Anterior cingulate cortex (tissue), 58 donors: ENCODE data around the gene ADGRV1.

Source experiments
- DNase-seq, 58 donors: peaks; one replicate each; lab custom pipeline; 2025; lab: John Stamatoyannopoulos, UW

Gene ADGRV1

DNA sequence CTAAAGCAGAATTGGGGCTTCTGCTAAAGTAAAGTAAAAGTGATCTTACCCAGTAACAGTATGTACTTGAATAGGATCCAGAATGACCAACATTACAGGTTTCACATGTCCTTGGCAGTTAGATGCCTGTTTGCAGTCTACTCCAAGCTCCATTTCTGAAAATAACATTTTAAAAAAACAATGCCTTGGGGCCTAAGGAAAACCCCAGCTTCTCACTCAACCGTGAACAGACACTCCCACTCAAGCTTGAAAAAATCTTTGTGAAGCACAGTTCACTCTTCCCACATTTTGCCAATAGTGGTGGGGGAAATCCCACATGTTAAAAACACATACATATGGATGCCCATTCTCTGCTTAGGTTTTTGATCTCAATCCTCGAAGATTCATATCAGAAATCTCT, 520.4 kb downstream of the ADGRV1 start:
- DNase-seq = peak in 2 of 58 donors; percentile 1 to 31

GRCh38 chr5:91089758-91090157, 531.2 kb downstream of the ADGRV1 start:
- no peak for DNase-seq

DNA sequence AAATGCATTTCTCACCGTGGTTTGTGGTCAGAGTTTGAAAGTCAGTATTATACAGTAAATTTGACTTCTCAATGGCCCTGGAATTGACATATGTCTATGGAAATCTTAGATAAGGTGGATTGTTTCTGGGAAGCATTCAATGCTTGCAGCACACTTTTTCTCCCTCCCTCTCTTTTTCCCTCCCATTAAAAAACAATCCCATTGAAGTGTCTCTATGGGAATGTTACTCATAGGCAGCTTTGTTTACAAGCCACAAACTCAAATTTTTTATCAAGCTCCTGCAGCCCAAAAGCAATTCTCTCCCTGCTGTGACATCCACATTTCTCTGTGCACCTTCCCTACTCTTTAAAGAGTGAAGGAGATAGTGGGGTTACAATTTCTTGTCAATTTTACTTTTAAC, 532.4 kb downstream of the ADGRV1 start:
- DNase-seq = no peak

DNA sequence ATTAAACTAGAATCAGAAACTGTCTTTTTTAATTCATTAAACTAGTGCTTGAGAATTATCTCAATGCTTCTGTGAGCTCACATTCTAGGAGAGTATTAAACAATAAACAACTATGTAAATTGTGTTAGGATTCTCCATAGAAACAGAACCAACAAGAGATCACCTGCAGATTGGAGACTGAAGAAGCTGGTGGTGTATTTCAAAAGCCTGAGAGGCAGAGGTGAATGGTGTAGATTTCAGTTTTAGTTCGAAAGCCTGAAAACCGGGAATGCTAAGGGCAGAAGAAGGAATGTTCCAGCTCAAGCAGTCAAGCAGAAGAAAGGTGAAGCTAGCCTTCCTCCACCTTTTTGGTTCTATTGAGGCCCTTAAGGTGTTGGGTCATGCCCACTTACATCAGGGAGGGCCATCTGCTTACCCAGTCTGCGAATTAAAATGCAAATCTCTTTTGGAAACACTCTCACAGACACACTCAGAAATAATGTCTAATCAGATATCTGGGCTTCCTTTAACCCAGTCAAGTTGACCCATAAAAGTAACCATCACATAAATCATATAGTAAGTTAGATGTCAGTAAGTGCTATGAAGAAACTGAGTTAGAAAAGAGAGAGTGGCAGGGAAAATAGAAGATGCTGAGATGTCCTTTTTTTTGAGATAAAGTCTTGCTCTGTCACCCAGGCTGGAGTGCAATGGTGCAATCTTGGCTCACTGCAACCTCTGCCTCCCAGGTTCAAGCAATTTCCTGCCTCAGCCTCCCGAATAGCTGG, 533.1 kb downstream of the ADGRV1 start:
- DNase-seq = no peak

DNA sequence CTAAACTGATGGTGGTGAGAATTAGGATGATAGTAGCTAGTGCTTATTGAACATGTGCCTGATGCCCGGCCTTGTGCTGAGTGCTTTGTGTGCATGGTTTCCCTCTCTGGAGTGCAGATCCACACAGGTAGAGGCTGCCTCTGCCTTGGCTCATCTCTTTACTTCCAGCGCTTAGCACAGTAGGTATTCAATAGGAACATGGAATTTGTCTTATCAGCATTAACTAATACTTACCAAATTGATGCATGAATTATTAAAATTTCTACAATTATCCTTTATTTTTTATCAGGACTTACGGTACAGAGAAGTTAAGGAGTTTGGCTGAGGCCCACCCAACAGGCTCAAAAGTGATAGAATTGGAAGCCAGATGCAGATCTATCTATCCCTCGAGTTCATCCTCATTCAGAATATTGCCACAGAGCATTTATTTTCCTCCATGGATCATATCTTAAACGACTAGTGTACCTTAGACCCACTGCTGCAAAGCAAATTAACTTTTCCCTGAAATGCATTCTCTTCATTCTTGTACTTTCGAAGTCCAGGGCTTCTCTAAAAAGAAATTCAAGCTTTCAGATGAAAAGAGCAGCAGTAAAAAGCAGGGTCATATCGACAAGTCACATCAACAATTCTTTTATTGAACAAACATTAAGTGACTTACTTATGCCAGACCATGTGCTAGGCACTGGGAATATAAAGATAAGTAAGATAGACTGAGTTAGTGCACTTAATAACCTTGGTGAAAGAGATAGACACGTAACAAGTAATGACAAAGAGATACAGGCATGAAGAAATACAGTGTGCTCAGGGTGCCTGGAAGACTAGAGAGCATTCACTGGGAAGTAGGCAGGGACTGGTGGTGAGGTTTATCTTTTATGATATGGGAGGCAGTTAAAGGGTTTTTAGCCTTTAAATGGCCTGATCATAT, 534.5 kb downstream of the ADGRV1 start:
- no peak for DNase-seq

- DNase-seq = no peak
Observed at GRCh38 chr5:91095313-91095712, 536.7 kb downstream of the ADGRV1 start.

DNA sequence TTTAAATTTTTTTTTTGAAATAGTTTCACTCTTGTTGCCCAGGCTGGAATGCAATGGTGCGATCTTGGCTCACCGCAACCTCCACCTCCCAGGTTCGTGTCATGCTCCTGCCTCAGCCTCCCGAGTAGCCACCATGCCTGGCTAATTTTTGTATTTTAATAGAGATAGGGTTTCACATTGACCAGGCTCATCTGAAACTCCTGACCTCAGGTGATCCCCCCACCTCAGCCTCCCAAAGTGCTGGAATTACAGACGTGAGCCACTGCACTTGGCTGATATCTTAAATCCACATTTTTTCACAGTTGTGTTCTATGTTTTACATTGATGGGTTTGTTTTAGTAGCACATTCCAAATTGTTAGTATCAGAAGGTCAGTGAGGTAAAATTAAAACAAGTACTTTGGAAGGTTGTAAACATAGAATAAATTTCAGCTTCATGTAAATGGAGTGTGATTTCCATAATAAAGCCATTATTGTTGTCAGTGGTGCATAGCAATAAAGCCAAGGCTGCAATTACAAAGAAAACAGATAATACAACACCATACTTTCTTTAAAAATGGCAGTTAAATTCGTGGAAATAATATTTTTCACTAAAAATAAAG, 537.3 kb downstream of the ADGRV1 start:
- DNase-seq = no peak

DNA sequence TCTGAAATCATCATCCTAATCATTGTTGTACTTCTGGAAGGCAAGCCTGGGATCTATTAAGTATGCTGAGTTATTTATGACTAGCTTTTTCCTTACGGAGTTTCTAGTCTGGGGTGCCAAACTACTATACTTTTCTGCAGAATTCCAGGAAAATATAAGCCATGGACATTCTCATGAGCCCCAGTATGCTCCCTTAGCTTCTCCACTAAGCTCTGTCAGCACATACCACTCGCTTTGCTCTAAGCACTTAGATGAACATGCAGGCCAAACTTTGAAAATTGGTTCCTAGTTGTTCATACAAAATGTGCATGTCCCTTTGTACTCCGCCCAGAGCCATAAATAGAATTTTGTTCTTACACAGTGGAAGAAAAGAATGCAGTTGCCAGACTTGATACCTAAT, 539.9 kb downstream of the ADGRV1 start:
- no peak for DNase-seq

DNA sequence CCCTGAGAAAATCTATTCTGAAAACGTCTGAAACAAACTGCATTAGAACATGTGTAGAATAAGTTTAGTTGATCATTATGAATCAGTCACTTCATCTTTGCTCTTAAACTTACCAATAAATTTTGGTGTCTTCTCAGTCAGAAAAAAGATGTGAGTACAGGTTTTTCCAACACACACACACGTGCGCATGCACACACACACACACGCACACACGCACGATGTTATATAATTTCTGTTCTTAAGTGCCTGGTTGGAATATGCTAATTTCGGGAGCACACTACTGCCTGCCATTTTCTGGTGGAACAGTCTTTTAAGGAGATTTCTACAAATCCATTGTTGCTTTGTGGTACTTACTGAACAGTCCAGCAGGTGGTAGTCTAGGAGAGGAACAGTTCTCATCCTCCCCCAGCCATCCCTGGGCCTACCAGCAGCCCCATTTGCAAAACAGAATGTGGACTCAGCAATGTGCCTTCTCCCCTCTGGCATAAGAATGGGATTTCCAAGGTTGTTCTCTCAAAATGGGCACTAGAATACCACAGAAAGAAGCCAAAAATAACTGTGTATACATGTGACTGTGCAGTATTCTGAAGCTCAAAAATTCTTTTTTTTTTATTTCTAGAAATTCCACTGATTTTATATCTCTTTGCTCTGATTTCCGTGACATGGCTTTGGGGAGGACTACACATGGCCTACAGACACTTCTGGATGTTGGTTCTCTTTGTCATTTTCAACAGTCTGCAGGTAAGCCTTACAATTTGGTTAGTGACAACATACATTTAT, 543.2 kb downstream of the ADGRV1 start:
- peak in 47 of 58 donors; percentile 2 to 82 (median 43) for DNase-seq

DNA sequence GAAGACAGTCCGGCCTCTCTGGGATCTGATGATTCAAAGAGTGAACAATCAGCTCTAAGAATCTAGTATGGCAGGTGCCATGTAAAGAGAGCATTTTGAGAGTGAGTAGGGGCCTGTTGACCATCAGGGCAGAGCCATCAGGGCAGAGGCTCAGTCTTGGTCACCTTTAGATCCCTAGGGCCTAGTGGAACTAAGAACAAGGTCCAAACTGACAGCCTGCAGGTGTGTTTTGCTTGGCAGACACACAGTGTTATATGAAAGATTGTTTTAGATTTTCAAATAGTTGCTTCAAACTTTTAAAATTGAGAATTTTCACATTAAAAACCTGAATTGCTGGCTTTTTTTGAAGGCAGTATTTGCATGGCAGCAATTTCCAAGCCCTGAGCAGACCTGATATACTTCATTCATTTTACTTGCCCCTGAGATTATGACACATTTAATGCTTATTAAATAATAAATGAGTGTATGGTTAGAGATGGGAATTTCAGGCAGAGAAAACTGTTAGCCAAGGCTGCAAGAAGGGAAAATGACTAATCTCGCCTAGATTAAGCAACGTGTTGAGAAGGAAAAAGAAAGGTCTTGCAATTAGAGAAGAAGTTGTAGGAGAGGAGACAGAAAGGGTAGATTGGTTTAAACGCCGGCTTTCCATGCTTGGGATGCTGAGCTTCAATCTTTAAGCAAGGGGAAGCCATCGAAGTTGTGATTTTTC, 544.9 kb downstream of the ADGRV1 start:
- no peak for DNase-seq

DNA sequence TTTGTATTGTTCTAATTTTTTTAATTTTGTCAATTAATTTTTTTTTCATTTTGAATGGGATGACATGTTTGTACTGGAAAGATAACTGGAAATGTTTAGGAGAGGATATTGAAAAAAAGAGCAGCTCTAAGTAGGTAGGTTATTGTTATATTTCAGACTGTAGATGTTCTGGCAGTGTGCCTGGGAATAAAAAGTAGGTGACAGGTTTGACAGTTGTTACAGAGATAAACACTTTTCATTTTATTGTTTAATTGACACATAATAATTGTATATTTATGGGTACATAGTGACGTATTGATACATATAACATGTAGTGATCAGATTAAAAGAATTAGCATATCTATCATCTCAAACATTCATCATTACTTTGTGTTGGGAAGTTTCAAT, 545.5 kb downstream of the ADGRV1 start:
- no peak for DNase-seq

- no peak for DNase-seq
Observed at GRCh38 chr5:91106842-91107511, 548.4 kb downstream of the ADGRV1 start.

- no peak for DNase-seq
Observed at GRCh38 chr5:91109634-91110033, 551.0 kb downstream of the ADGRV1 start.

DNA sequence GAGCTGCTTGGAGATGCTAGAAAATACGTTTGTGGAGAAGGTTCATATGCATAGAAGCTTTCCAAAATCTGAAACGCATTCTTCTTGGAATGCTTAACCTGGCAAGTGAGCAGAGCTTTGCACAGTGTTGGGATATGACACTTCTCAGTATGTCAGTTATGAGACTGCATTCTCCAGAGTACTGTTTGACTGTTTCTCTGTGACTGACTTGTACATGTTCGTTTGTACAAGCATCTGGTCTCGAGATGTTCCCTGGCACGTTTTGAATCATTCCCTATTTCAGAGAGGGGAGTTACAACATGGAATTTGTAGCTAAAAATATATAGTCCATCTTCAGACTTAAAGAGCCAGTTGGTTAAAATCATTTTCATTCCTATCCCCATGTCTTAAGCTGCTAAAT, 552.1 kb downstream of the ADGRV1 start:
- peak in 1 of 58 donors; percentile 3 for DNase-seq

DNA sequence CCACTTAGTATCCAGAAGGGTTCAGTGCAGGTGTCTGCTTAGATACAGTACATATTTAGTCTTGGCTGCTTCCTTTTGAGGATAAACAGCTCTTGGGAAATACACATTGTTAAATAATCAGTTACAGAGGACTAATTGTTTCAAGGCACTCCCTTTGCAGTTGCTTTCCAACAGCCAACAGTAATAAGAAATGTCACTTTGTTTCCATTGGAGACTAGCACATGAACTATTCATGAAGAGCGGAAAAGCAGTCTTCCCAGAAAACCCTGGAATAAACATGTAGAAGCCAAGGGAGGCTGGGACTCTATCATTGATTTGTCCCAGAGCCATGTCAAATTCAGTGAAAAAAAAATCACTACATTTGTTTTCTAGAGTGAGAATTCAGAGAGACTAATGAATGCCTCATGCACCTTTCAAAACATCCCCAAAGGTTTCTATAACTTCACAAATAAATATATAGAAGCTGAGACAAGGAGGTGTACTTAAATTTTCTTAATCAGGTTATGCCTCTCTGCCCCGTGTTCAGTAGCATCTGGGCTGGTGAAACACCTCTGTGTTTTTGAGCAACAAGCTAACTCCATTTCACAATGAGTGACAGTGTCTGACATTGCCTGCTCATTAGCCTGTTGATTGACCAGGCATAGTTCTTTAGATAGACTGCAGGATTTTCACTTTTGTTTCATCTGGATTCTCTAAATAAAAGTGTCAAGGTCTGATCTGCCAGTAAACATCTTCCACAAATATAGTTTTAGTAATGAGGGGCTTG, 553.1 kb downstream of the ADGRV1 start:
- DNase-seq = peak in 3 of 58 donors; percentile 15 to 45 (median 20)

- DNase-seq = no peak
Observed at GRCh38 chr5:91114658-91115057, 556.1 kb downstream of the ADGRV1 start.

DNA sequence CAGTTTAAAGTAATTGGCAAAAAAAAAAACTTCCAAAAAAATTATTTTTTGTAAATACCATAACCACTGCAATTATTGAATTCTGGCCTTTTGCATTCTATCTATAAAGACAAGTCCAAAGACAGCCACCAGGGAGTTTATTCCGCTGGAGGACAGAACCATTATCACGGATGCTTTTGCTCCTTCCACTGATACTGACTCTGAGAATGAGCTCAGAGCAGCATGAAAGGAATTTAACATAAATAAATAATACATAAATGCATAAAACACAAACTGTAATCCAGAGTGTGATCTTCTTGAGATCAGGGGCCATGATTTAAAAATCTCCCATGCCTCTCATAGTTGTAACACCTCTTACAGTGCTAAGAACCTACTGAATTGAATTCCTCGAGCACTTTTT, 559.8 kb downstream of the ADGRV1 start:
- DNase-seq = no peak

DNA sequence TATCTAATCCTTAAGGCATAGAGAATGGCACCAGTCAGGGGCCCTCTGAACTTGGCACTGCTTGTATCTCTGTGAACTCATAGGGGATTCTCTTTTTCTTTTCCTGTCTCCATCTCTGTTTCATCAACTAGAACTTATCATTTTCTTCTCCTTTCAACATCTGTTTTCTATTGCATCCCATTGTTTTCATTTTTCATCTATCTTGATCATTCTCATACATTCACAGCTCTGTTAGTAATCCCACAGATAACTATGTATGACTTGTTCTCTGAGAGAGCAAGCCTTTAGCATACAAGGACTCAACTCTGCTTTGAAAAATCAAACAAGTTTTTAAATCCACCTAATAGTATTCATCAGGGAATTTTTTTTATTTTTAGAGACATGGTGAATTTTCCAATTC, 560.2 kb downstream of the ADGRV1 start:
- no peak for DNase-seq
